ENCODE data around the gene NOTCH3.

GRCh38 chr19:15218501-15218900, 17.7 kb upstream of the NOTCH3 start:
- TF ChIP-seq CTCF (IDR thresholded peaks at IDR 0.05) = no peak
- TF ChIP-seq POLR2AphosphoS5 (IDR thresholded peaks at IDR 0.05) = no peak
- TF ChIP-seq POLR2A (IDR thresholded peaks at IDR 0.05; ENCODE audit: low read depth) = no peak

Data from esophagus muscularis mucosa (tissue), 3 donors.